HG03139 (cell line): ENCODE results near the gene PNPLA6.
"Not testable (repeated sequence)": the region's sequence is repeated elsewhere in the genome, so short reads cannot be mapped to it uniquely, and the experiment has no call there.

Experiments
- ATAC-seq: cut with Tn5 transposase; IDR thresholded peaks from one replicate; pipeline ENCODE4 v1.9.1; 2021; ENCODE audit not compliant: unreplicated experiment

Gene PNPLA6

DNA sequence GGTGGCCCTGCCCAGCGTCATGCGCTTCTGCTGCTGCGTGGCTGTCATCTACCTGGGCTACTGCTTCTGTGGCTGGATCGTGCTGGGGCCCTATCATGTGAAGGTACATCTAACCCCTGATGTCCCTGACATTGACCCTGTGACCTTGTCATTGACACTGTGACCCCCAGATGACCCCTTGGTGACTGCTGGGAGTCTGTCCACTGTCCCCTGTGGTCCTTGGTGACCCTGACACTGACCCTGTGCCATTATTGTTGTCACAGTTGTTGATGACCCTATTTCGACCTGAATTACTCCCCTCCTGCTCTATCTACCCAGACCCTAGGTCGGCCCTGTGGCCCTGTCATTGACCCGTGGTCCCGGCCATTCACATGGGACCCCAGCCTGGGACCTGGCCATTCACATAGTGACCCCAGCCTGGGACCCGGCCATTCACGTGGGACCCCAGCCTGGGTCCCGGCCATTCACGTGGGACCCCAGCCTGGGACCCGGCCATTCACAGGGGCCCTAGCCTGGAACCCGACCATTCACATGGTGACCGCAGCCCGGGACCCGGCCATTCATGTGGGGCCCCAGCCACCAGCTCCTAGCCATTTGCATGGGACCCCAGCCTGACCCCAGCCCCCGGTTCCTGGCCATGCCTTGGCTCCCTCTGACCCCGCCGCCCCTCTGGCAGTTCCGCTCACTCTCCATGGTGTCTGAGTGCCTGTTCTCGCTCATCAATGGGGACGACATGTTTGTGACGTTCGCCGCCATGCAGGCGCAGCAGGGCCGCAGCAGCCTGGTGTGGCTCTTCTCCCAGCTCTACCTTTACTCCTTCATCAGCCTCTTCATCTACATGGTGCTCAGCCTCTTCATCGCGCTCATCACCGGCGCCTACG, 5.7 kb upstream of the PNPLA6 start:
- no peak for ATAC-seq

- ATAC-seq = no peak
These were observed 2.1 kb upstream of the PNPLA6 start for GRCh38 chr19:7533281-7533885.

GRCh38 chr19:7533925-7534480, 1.5 kb upstream of the PNPLA6 start:
- no peak for ATAC-seq

- ATAC-seq = peak; percentile 14
These were observed 928 bp upstream of the PNPLA6 start for GRCh38 chr19:7534531-7535046.

DNA sequence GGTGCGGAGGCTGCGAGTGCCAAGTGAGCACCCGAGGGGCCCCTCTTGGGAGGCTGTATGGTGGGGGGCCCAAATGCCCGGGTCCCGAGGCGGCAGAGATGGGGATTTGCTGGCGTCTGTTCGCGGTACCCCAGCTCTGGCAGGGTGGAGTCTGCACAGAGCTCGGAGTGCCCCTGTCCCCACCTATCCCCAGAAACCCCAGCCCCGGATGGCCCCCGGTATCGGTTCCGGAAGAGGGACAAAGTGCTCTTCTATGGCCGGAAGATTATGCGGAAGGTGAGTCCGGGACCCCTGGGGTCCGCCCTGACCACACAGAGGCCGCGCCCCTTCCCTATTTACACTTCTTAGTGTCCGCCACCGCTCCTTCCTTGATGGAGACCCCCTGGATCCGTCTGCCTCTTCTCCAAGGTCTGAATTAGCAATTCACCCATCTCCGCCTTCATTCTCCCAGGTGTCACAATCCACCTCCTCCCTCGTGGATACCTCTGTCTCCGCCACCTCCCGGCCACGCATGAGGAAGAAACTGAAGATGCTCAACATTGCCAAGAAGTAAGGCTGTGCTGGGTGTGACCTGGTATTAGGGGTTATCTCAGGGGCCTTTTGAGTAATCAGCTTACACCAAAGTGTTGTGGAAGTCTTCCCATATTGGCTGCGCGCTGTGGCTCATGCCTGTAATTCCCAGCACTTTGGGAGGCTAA, 630 bp downstream of the PNPLA6 start:
- ATAC-seq = no peak

- ATAC-seq = not testable (repeated sequence)
These were observed 3.5 kb downstream of the PNPLA6 start for GRCh38 chr19:7538990-7539389.

GRCh38 chr19:7539827-7540425, 4.4 kb downstream of the PNPLA6 start:
- no peak for ATAC-seq

- no peak for ATAC-seq
These were observed 5.4 kb downstream of the PNPLA6 start for GRCh38 chr19:7540761-7541474.

GRCh38 chr19:7541475-7541824, 5.9 kb downstream of the PNPLA6 start:
- ATAC-seq = no peak

- no peak for ATAC-seq
These were observed 6.4 kb downstream of the PNPLA6 start for GRCh38 chr19:7541828-7542443.

DNA sequence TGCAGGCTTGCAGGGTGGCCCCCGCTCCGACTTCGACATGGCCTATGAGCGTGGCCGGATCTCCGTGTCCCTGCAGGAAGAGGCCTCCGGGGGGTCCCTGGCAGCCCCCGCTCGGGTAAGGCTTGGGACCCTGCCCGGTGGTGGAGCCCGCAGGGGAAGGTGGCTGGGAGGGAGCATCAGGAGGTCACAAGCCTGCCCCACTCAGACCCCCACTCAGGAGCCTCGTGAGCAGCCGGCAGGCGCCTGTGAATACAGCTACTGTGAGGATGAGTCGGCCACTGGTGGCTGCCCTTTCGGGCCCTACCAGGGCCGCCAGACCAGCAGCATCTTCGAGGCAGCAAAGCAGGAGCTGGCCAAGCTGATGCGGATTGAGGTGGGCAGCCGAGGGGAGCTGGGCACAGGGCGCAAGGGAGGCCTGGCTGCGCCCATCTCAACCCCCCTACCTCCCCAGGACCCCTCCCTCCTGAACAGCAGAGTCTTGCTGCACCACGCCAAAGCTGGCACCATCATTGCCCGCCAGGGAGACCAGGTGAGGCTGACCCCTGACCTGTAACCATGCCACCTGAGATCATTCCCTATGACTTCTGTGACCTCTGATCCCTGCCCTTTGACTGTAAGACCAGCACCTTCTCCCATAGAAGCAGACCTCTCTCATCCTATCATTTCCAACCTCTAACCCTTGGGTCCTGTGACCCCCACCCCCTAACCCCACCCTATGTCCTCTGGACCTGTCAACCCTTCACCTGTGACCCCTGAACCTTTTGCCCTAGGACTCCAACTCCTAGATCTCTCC, 7.2 kb downstream of the PNPLA6 start:
- ATAC-seq = no peak

DNA sequence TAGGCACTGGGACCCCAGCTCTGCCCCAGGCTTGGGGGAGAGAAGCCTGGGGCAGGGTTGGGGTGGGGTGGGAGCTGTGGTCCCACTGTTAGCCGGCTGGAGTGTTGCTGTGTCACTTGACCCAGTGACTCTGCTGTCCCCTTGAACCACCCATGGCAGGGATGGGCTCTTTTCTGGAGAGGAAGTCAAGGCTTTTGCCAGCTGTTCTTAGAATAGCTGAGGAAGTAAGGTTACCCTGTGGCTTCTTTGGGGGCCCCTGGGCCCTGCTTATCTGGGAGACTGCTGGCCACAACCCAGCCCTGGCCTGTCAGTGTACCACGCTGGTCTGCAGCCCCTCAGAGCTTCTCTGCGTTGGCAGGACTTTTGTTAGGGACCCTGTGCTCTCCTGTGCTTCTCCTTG, 9.1 kb downstream of the PNPLA6 start:
- no peak for ATAC-seq

GRCh38 chr19:7545300-7545699, 9.8 kb downstream of the PNPLA6 start:
- no peak for ATAC-seq

DNA sequence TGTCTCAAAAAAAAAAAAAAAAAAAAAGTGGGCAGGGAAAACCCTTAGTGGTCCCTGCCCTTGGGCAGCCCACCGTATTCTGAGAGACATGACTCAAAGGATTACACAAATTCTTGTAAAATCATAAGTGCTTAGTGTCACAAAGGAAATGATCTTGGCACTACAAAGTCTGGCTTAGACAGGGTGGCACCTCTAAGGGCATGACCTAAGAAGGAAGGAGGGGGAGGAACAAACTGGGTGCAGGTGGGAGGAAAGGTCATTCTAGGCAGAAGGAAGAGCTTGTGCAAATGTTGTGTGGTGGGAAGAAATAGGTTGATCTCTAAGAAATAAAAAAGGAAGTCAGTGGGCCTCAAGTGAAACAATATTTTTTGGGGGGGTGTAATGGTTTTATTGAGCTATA, 10.4 kb downstream of the PNPLA6 start:
- no peak for ATAC-seq

DNA sequence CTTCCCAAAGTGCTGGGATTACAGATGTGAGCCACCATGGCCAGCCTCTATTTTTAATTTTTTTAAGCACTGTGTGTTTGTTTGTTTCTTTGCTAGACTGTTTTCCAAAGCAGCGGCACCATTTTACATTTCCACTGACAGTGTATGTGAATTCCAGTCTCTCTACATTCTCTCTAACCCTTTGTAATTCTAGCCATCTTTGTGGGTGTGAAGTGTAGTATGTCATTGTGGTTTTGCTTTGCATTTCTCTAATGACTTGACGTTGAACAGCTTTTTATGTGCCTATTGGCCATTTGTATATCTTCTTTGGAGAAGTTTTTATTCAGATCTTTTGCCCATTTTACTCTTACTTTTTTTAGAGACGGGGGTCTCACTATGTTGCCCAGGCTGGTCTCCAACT, 11.6 kb downstream of the PNPLA6 start:
- no peak for ATAC-seq

GRCh38 chr19:7549429-7550148, 14.1 kb downstream of the PNPLA6 start:
- no peak for ATAC-seq

DNA sequence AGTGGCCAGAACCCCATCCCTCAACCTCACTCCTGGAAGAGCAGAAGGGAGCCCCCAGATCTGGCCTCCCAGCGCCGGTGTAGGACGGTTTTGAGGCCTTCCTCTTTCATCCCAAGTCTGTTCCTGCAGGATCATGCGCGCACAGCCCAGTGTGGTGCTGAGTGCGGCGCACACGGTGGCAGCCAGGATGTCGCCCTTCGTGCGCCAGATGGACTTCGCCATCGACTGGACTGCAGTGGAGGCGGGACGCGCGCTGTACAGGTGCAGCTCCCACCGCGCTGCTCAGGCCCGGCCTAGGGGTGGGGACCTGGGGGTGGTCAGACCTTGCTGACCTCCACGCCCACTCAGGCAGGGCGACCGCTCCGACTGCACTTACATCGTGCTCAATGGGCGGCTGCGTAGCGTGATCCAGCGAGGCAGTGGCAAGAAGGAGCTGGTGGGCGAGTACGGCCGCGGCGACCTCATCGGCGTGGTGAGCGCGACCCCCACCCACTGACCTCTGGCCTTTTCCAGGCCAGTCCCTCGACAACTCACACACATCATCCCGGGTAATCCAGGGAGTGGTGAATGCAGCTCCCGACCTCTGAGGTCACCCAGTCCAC, 14.8 kb downstream of the PNPLA6 start:
- no peak for ATAC-seq
